GM23338 (cell line): ENCODE measurements around the gene HADH. TPM values are rescaled to one million over a fixed set of nuclear protein-coding genes. Genes with fewer than 3 reads are reported as not detected.

Experiments
- ATAC-seq: fragments of 200-7000 bp; cut with Tn5 transposase; 3 replicates; pipeline ENCODE4 v1.9.1; 2020
- DNase-seq: peaks from one replicate; pipeline ENCODE4 v3.0.0-alpha.2; 2015; ENCODE audit warnings: low spot score
- H2AFZ ChIP-seq: fragments of 200-600 bp; sonication (generic); 2 replicates; pipeline ENCODE4 v1.8.0; 2016; ENCODE audit warnings: antibody characterized with exemption, mild to moderate bottlenecking, moderate library complexity
- H3F3A ChIP-seq: fragments of 200-600 bp; sonication (generic); replicated peaks from 2 replicates; pipeline ENCODE4 v1.8.0; 2017; ENCODE audit warnings: antibody characterized with exemption, mixed run types, low read depth
- H3K27ac ChIP-seq: fragments of 200-600 bp; sonication (generic); 2 replicates; pipeline ENCODE4 v1.6.1; 2016; ENCODE audit warnings: low read depth
- H3K27me3 ChIP-seq: fragments of 200-600 bp; sonication (generic); 2 replicates; pipeline ENCODE4 v1.8.0; 2016; ENCODE audit warnings: mild to moderate bottlenecking, mixed run types, moderate library complexity; ENCODE audit not compliant: insufficient read depth
- H3K36me3 ChIP-seq: fragments of 200-600 bp; sonication (generic); 2 replicates; pipeline ENCODE4 v1.8.0; 2016; ENCODE audit warnings: mild to moderate bottlenecking; ENCODE audit not compliant: insufficient read depth
- H3K4me1 ChIP-seq: fragments of 200-600 bp; sonication (generic); 2 replicates; pipeline ENCODE4 v1.8.0; 2016; ENCODE audit warnings: mild to moderate bottlenecking, moderate library complexity; ENCODE audit not compliant: insufficient read depth
- H3K4me2 ChIP-seq: fragments of 200-600 bp; sonication (generic); 2 replicates; pipeline ENCODE4 v1.7.1; 2017; ENCODE audit warnings: mixed run types
- H3K4me3 ChIP-seq: fragments of 200-600 bp; sonication (generic); 2 replicates; pipeline ENCODE4 v1.6.1; 2016; ENCODE audit warnings: mixed run types
- H3K79me2 ChIP-seq: fragments of 200-600 bp; sonication (generic); replicated peaks from 2 replicates; pipeline ENCODE4 v1.8.0; 2017; ENCODE audit warnings: mild to moderate bottlenecking; ENCODE audit not compliant: insufficient read depth
- H3K9me2 ChIP-seq: fragments of 200-600 bp; sonication (generic); 2 replicates; pipeline ENCODE4 v1.8.0; 2017; ENCODE audit not compliant: insufficient read depth
- H4K20me1 ChIP-seq: fragments of 200-600 bp; sonication (generic); replicated peaks from 2 replicates; pipeline ENCODE4 v1.8.0; 2017; ENCODE audit warnings: mild to moderate bottlenecking; ENCODE audit not compliant: insufficient read depth
- H3K27ac Mint-ChIP-seq: 2 replicates; pipeline ENCODE4 v1.8.0; 2020; ENCODE audit warnings: inconsistent platforms, mild to moderate bottlenecking, moderate library complexity, mixed read lengths
- H3K27me3 Mint-ChIP-seq: 3 replicates; pipeline ENCODE4 v1.8.0; 2022; ENCODE audit warnings: low read depth, mild to moderate bottlenecking, moderate library complexity, mixed read lengths, inconsistent platforms; ENCODE audit not compliant: insufficient read depth, poor library complexity
- H3K36me3 Mint-ChIP-seq: 3 replicates; pipeline ENCODE4 v1.8.0; 2021; ENCODE audit warnings: low read depth, mild to moderate bottlenecking, inconsistent platforms, moderate library complexity, mixed read lengths
- H3K4me1 Mint-ChIP-seq: 3 replicates; pipeline ENCODE4 v1.8.0; 2020; ENCODE audit warnings: mild to moderate bottlenecking, inconsistent platforms, mixed read lengths
- H3K4me3 Mint-ChIP-seq: 3 replicates; pipeline ENCODE4 v1.8.0; 2021; ENCODE audit warnings: moderate library complexity, mild to moderate bottlenecking, inconsistent platforms, mixed read lengths
- H3K9me3 Mint-ChIP-seq: 3 replicates; pipeline ENCODE4 v1.8.0; 2020; ENCODE audit warnings: moderate library complexity, mild to moderate bottlenecking, inconsistent platforms, mixed read lengths
- CTCF ChIP-seq, 2 experiments: fragments of 200-600 bp in 1 of 2; sonication (generic) in 1 of 2; conservative IDR thresholded peaks; 2 replicates each; pipeline versions ENCODE4 v1.5.1 to v1.6.1; 2016 to 2017; ENCODE audit warnings: antibody characterized with exemption in 2 of 2, low read depth in 2 of 2, mild to moderate bottlenecking in 2 of 2, moderate library complexity in 1 of 2
- ETS1 ChIP-seq: IDR thresholded peaks from 2 replicates; pipeline ENCODE4 v1.6.1; 2016; ENCODE audit warnings: antibody characterized with exemption
- JUNB ChIP-seq: IDR thresholded peaks from one replicate; pipeline ENCODE4 v1.6.1; 2016; ENCODE audit warnings: antibody characterized with exemption; ENCODE audit not compliant: unreplicated experiment
- NANOG ChIP-seq: IDR thresholded peaks from 2 replicates; pipeline ENCODE4 v1.6.1; 2016; ENCODE audit warnings: antibody characterized with exemption, borderline replicate concordance
- POLR2AphosphoS5 ChIP-seq: IDR thresholded peaks from 2 replicates; pipeline ENCODE4 v1.6.1; 2016; ENCODE audit warnings: antibody characterized with exemption, low read depth
- REST ChIP-seq: IDR thresholded peaks from one replicate; pipeline ENCODE4 v1.6.1; 2018; ENCODE audit warnings: antibody characterized with exemption; ENCODE audit not compliant: unreplicated experiment
- ZNF462 ChIP-seq: fragments of 250-450 bp; sonication (Bioruptor Pico); IDR thresholded peaks from 2 replicates; pipeline ENCODE4 v1.5.0; 2020; ENCODE audit warnings: mild to moderate bottlenecking, moderate library complexity
- polyA plus RNA-seq: library from polyadenylated mRNA; unstranded; fragments of >200 nt; fragmentation: Nextera tagmentation; extraction: Ambion mirVana; gene quantifications from 2 replicates; pipeline ENCODE4 v1.2.1, GENCODE V29; 2016
- total RNA-seq: library from RNA; depleted of rRNA; stranded (reverse); fragments of >200 nt; shearing (Covaris generic); gene quantifications from 2 replicates; pipeline ENCODE4 v1.2.3, GENCODE V29; 2014

Gene HADH
- total and polyA plus RNA-seq, 2 experiments from 2014 or later = 39.1 to 39.2 TPM

- no peak for TF ChIP-seq ZNF462 (CRISPR knock-in tag)
- no peak for TF ChIP-seq JUNB
- no peak for TF ChIP-seq NANOG
- TF ChIP-seq REST = no peak
These were observed 35.1 kb downstream of the HADH start (continued) for GRCh38 chr4:108024878-108025165.

GRCh38 chr4:108029016-108029720 is 39.5 kb downstream of the HADH start:
- Mint-ChIP-seq H3K9me3 (no peaks in the 10 kb centered on the region), H3K27ac (no peak overlapping the region), H3K4me3 (no peak overlapping the region), H3K36me3 (peaks cover 42% of the 10 kb centered on the region), H3K27me3 (no peaks in the 10 kb centered on the region), H3K4me1 (peaks cover 4% of the 10 kb centered on the region; the same call in 1 of the 3 replicates)
- no peaks in the 10 kb centered on the region for H3F3A ChIP-seq
- H3K27ac ChIP-seq = no peak overlapping the region
- no peak overlapping the region for H3K4me2 ChIP-seq
- H3K79me2 ChIP-seq = no peaks in the 10 kb centered on the region
- no peaks in the 10 kb centered on the region for H3K4me1 ChIP-seq
- peaks cover 17% of the 10 kb centered on the region for H3K36me3 ChIP-seq
- no peaks in the 10 kb centered on the region for H3K9me2 ChIP-seq
- H3K27me3 ChIP-seq = no peaks in the 10 kb centered on the region
- H3K4me3 ChIP-seq = no peak overlapping the region
- DNase-seq (no peak), ATAC-seq (no peak)
- no peak overlapping the region for H2AFZ ChIP-seq
- H4K20me1 ChIP-seq = no peaks in the 10 kb centered on the region; the same call in 1 of the 2 replicates
- TF ChIP-seq CTCF (conservative IDR thresholded peaks at IDR 0.05; ENCODE audit: low read depth in 2 of 2) (no peak), POLR2AphosphoS5 (no peak), REST (no peak), JUNB (no peak), ETS1 (no peak), NANOG (no peak)
